SIG-M5 treated with dmso at 0.1 percent for 504 hours (cell line): ENCODE data around the gene DNMT3A.

Experiments
- DNase-seq: peaks from one replicate; lab custom pipeline; 2025; ENCODE audit not compliant: unreplicated experiment; lab: John Stamatoyannopoulos, UW

DNMT3A gene

DNA sequence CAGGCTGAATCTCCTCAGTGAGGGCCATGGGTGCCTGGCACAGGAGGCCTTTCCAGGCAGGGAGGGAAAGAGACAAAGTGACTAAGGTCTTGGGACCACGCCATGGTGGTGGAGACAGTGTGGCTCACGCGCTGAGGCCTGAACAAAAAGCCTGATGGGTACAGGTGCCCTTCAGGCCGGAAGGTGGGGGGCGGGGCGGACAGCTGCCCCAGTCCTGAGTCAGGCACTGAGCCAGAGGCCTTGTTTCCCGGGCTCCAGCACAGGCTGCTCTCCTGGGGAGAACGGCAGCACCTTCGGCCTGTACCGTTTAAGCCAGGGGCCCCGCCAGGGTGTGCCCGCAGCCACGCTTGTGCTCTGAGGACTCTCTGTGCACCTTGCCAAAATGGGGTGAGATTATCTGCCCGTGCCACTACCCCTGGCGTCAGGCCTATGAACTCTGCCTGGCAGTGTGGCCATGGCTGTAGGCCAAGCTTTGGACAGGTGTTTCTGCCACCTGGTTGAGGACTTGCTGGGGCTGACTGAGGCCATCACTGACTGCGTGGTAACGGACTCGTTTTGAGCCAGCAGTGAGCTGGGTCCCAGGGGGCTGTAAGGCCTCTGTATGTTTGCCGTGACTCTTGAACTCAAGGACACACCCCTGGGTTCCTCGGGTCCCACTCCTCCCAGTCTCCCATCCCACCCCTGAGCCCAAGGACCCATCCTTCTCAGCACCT is 31.7 kb upstream of the DNMT3A start:
- DNase-seq: no peak

DNA sequence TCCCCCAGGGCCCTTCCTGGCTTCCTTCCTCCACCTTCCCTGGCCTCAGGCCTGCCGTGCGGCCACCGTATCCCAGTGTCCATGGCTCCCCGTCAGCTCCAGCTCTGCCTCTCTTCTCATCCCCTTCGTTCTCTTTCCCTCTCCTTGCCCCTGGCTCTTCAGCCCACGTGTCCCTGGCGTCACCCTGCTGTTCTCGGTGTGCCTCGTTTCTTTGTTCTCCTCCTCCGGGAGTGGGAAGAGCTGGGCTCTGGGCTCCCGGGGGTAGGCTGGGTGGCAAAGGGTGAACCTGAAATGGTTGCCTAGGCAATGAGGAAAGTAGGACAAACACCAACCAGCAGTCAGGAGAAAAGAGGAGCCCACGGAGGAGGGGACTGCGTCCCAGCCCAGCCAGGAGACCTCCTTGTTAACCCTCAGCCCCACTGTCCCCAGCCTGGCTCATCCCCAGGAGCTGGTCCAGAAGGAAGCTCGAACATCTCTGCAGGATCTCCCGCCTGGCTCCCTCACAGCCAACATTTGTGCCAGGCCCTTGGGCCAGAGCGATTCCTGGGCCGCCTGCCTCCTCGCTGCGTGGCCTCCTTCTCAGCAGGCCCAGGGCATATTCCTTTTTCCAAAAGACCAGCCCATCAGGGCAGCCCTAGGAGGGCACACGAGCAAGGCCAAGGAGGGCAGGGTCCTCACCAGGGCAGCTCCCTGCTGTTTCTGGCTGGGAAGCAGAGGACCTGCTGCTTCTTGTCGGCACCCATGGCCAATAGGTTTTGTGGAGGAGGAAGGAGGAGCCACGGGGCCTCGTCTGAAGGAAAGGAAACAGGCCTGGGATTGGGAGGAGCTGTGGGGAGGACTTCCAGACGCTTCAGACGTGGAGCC is 30.9 kb upstream of the DNMT3A start:
- DNase-seq: no peak

DNA sequence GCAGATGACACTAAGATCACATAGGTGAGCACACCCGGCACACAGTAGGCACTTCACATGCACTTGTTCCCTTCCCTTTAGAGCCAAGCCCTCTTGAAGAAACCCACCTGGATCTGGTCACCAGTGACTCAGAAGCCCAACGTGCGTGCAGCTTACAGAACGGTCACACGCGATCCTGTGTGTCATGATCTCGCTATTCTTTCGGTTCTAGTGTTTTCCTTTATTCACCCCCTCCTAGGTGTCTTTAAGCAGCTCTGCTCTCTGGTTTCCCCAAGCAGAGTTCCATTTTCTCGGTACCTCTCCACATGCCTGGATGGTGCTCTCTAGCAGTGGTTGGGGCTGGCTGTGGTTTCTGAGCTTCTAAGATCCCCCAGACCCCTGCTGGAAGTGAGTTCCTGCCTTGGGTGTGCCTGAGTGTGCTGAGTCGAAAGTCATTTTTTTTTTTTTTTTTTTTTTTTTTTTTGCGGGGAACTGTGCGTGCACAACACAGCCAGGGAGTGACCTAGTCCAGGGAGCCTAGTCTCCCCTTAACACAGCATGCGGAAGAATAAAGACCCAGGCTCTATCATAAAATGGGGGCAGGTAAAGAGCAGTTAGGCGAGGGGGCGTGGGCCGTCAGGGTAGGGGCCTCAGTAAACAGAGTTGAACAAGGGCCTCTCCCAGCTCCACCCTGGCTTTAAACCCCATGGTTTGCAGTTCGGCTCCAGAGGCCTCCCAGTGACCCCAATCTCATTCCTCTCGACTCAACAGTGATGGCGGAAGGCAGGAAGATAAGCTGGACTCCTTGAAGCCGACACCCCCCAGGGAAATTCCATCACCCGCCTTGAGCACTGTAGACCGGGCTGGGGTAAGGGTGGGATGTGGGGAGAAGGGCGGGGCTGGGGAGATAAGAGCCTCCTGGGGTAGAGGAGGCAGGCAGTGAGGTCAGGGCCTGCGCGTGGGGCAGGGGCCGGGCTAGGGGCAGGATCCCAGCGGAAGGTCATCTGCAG is 29.8 kb upstream of the DNMT3A start:
- DNase-seq: no peak

DNA sequence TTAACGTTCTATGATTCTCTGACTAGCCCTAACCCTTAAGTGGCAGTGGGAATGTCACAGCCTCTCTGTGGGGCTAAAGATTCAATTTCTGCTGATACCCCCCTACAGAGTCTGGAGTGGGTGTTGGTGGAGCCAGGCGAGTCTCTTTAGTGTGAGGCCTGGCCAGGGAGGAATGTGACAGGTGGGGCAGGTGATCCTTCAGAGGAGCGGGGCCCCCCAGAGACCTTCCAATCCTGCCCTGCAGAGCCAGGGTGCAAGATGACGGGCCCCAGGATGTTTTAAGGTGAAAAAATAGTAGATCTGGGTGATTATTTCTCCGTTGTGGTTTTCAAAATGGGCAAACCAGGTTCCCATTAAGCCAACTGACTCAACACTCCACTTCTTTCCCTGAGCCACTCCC is 28.2 kb upstream of the DNMT3A start:
- DNase-seq: no peak

DNA sequence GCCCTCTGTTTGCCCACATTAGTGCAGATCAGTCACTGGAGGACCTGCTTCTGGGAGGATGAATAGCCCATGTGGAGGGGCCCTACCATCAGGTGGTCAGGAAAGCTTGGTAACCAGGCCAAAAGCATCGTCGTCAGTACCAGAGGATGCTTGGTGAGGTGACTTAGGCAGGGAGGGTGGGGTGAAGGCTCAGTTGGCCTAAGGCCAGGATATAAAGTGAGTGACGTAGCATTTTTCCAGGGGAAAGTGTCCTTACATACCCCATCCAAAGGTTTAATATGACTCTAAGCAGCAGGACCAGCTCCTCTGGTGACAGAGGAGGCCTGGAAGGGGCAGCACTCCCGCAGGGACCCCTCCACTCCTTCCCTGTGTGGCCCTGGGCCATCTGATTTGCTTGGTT is 27.7 kb upstream of the DNMT3A start:
- DNase-seq: no peak

DNA sequence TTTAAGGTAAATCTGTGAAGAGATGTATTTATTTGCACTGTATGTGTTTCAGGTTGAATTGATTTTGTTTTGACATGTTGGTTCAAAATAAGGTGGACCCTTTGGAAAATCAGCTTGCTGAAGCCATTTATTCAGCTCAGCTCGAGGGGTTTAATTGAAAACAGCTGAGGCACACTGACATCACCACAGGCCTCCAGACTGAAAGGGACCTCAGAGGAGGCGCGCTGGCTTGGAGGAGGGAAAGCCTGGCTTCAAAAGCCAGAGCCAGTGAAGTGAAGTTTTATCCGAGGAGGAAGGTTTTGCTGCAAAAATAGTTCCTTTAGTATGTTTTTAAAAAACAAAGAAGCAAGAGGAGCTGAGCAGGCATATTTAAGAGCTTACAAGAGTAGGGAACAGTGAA is 26.9 kb upstream of the DNMT3A start:
- DNase-seq: no peak

DNA sequence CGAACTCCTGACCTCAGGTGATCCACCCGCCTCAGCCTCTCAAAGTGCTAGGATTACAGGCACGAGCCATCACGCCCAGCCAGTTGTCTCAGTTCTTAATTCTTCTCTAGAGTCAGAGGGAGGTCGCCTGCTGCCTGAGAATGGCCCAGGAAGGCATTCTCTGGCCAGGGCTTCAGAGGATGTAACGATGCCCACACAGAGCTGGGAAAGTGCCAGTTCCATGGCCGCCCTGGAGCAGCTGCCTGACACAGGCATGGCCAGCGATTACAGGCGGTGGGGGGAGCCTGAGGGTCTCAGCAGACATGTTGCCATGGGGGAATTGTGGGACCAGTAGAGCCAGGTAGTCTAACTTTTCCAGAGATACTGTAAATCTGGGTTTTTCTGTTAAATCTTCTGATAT is 25.6 kb upstream of the DNMT3A start:
- DNase-seq: no peak

DNA sequence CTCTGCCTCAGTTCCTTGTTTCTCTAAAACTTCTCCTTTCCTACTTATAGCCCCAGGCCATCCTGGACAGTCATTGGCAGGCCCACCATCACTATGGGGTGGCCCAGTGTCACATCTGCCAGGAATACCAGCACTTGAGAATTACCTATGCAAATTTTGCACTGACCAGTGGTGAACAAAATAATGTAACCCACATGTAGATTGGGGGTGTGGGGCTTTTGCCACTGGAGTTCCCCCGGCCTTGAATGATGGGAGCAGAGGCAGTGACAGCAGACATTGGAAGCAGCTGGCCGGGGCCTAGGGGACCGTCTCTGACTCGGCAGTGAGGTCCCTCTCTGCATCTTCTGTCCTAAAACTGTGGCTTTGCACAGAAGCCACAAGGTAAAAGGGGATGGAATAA is 24.9 kb upstream of the DNMT3A start:
- no peak for DNase-seq

DNA sequence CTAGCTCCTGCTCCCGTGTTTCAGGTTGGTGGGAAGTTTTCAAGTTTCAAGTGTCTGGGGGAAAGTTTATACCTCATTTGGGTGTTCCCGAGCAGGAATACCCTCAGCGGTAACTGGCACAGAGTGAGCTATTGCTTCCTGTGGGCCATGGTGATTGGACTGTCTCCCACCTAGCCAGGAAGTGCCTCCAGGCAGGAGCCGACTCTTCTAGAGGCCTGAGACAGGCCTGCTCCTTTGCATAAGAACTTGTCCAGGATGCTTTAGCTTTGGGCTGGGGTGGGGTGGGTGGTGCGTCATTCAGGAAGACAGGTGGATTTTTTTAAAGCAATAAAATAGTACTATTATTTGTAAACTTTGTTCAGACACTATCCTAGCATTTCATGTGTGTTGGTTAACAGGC is 23.5 kb upstream of the DNMT3A start:
- no peak for DNase-seq

DNA sequence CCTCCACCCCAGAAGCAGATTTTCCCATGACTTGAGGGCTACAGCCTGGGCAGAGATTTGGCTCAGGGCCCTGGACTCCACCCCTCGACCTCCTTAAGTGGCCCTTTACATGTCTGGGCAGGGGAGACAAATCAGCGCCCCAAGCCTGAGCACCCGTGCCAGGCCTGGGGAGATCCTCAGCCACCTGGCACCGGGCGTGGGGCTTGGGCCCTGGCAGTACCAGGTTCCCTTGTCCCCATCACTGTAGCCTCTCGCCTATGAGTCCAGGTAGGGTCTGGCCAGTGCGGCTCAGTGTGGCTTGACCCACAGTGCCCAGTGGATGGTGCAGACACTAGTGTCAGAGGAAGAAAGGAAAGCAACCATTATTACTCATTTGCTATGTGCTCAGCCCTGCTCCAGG is 22.0 kb upstream of the DNMT3A start:
- no peak for DNase-seq

DNA sequence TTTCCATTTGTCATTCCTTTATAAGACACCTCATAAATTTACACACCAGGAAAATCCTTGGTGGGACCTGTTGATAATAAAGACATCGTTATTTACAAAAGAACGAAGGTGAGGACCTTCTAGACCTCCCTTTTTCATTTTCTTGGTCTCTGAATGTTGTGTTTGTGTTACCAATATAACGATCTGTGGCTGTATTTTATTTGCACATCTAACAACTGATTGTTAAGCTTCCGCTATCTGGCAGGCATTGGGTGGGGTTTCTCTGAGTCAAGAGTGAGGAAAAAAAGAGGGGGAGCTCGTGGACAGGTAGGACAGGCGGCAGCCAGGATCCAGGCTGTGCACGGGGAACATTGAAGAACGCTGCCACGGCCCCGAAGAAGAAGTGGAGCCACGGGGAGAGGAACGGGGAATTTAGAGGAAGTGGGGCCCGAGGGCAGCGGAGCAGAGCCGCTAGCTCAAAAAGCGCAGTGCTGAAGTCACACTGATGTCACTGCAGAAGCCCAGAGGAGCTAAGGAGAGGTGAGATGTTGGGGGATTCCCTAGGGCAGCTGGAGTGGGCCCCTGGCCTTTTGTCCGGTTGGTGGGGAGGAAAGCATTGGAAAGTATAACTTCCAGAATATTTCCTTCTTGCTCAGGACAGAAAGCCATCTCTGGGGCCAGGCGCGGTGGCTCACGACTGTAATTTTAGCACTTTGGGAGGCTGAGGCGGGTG is 20.9 kb upstream of the DNMT3A start:
- peak; percentile 89 for DNase-seq

DNA sequence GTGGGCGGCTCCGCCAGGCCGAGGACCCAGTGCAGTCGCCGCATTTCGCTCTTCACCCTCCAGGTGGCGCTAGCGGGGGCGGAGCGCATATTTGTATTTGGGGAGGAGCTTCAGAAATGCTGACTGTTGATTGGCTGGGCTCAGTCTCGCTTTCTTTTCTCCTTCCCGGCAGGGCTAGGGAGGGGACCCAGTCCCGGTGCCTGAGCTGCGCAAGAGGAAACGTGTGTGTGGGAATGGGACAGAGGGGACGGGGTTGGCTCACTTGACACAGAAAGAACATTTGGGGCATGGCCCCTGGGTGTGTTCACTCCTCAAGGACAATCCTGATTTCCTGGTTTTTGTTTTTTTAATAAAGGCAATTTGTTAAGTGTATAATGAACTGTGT is 20.3 kb upstream of the DNMT3A start:
- peak; percentile 96 for DNase-seq

DNA sequence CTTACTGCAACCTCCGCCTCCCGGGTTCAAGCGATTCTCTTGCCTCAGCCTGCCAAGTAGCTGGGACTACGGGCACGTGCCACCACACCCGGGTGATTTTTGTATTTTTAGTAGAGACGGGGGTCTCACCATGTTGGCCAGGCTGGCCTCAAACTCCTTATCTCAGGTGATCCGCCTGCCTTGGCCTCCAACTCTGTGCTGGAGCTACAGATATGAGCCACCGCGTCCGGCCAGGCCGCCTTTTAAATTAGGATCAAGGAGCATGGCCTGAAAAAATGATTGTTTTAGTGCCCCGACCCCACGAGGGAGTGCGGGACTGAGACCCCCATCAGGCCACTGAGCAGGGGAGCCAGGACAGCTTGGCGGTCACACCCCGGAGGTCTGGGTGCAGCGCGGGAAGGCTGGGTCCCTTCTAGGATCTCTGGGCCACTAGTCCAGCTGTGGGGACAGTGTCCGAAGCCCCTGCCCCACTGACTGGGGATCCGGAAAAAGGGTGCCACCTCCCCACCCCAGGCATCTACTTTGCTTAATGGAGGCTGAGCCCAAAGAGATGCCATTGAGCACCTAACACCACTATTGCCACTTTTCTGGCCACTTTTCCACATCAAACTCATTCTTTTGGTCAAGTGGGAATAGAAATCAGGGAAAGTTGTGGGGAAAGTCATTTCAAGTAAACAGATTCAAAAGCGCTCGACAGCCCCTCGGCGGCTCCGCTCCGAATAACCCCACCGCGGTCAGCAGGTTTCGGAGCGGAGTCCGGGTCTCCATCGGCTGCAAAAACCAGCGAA is 19.7 kb upstream of the DNMT3A start:
- no peak for DNase-seq

DNA sequence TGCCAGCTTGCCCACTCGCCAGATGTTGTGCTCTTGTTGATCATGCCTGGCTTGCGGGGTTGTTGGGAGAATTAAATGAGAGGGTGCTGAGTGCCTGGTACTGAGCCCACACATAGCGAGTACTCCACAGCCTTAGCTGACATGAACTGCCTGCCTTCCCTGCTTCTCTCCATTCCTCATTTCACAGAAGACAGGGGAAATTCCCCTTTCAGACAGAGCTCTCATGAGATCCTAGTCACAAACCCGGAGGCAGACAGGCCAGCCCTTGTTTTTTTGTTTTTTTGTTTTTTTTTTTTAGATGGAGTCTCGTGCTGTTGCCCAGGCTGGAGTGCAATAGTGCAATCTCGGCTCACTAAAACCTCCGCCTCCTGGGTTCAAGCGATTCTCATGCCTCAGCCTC is 17.1 kb upstream of the DNMT3A start:
- no peak for DNase-seq

DNA sequence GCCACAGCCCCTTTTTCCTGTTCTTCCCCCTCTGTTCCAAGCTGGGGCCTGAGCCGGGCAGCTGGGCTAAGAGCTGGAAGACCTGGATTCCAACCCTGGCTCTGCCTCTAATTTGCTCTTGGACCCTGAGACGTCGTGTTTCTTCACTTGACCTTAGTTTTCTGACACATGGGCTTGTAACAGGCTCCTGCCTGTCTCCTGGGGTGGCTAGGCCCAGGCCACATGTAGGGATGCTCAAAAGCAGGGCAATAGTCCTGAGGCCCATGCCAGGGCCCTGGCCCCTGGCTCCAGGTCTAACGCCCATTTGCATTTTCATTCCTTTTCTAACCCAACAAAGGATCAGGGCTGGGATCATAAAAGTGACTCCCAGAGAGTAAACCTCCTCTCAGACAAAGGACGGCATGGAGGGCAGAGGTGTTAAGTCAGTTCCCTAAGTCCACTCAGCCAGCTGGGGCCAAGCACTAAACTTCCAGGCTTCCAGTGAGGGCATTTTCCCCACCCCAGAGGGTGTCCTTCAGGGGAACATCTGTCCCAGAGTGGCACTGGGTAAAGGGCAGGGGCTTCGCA is 16.6 kb upstream of the DNMT3A start:
- DNase-seq: no peak

DNA sequence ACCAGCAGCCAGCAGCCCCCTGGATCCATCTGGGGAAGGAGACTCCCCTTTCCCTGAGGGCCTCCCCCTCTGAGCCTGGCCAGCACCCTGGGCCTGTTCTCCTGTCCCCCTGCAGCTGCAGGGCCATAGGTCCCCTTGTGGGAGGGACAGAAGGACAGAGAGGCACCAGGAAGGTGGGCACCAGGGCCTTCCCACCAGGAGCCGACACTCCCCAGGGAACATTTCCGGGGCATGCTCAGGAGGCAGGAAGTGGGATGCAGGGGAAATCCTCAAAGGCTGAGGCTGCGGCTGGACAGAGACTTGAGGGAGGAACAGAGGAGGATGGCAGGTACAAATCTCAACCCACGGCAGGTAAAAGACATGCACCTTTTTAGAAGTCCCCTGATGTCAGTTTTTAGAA is 14.4 kb upstream of the DNMT3A start:
- no peak for DNase-seq

DNA sequence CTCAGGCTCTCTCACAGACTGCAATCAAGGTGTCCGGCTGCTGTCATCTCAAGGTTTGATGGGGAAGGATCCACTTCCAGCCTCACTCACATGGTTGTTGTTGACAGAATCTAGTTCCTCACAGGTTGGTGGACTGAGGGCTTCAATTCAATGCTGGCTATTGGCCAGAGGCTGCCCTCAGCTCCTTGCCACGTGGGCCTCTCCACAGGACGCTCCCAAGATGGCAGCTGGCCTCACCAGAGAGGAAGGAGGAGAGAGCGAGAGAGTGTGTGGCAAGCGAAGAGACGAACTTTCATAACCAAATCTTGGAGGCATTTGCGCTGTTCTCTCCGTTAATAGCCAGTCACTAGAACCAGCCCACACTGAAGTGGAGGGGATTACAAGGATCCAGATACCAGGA is 13.5 kb upstream of the DNMT3A start:
- DNase-seq: no peak

DNA sequence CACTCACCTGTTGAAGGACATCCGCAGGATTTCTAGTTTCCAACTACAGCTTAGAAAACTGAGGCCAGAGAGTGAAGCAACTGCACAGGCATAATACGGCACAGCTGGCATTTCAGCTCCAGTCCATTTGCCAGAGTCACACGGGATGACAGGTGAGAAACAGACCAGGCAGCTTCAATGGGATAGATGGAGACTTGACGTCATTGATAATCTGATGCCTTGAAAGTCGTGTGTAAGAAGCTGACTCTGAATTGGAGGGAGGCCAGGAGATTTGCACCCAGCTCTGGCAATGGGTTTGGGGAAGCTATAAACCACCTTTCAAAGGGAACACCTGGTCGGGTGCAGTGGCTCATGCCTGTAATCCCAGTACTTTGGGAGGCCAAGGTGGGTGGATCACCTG is 12.4 kb upstream of the DNMT3A start:
- no peak for DNase-seq

DNA sequence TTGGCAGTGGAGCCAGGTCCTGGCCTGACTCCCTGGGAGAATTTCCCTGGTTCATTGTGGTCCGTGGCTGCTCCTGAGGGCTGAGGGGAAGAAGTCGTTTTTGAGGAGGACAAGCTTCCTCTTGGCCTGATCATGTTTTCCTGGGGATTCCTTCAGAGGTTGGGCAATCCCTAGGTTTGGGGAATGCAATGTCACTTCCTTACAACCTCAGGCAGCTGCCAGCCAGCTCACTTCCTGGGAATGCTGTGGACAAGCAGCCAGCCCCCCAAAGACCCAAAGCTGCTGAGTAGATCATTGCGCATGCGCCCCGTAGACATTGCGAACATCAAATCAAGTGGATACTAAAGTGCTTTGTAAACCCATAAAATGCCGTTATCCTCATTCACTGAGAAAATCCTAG is 7.7 kb upstream of the DNMT3A start:
- DNase-seq: no peak

DNA sequence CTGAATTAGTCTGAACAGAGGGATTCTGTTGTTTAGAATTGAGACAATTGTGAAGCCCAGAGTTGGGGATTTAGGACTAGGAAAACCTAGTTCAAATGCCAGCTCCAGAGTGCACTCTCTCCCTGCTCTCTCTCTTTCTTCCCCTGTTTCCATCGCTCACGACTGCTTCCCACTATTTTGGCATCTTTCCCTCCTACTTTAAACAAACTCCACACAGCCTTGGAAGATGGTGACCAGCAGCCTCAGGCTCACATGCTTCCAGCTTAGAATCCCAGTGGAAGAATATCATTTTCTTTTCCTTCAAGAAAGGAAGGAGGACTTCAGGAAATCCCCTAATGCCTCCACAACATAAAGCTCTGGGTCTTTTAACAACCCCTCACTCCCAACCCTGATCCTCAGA is 6.1 kb upstream of the DNMT3A start:
- no peak for DNase-seq
